B cell (primary cell): Measurements from ENCODE around the gene LRRC36.
A peak's percentile ranks its signal among the peaks of the same experiment; 100 is the strongest.

Experiments used
- CTCF ChIP-seq: fragments of 200-600 bp; IDR thresholded peaks from one replicate; pipeline ENCODE4 v1.8.0; 2022; ENCODE audit warnings: antibody characterized with exemption, mild to moderate bottlenecking
- EZH2 ChIP-seq: IDR thresholded peaks from 2 replicates; pipeline ENCODE4 v1.6.1; 2012; ENCODE audit warnings: borderline replicate concordance, low read depth, mild to moderate bottlenecking, moderate library complexity, low read length; ENCODE audit not compliant: insufficient read depth, poor library complexity, severe bottlenecking

DNA sequence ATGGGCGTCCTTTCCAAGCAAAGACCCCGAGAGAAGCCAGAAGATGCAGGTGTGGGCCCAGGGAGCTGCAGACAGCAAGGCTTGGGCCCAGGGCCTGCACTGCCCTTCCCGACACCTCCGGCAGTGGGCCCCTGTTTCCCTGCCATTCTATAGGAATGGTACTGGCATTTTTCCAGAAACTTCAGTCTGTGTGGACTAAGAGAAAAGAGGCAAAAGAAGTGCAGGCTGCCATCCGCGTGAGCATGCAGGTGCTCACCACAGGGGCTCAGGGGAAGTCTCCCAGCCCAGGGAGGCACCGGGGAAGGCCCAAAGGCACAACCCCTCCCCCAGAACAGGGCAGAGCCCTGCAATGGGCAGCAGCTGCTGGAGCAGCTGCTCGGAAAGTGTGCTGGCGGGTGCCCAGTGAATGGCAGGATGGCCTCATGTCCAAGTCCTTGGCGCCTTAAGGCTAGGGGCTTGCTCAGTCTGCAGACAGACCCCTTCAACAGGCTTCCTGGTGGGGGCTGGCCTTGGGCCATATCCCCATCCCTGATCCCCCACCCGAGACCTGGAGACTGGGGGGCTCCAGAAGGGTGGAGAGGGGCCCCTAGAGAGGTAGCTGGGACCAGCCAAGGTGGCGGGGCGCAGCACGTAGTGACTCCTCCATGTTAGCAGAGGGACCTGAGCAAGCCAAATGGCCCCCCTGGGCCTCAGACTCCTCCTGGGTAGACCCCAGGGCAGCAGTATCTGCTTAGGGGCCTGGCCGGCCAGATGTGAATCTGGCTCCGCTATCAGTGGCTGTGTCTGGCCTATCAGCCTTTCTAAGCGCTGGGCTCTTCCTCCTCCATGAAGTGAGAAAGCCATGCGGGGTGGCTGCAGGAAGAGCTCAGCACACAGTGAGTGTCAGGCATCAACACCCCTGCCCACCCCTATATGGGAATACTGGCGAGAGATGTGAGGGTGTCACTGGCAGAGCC is 73.4 kb downstream of the LRRC36 start:
- TF ChIP-seq CTCF, result peak; percentile 45
- TF ChIP-seq EZH2, result no peak
